KG1 (cell line): ENCODE measurements around the gene EXPH5.

Source experiments
- DNase-seq: peaks from one replicate; lab custom pipeline; 2025; lab: John Stamatoyannopoulos, UW

Gene EXPH5

GRCh38 chr11:108466405-108466804 is 127.2 kb downstream of the EXPH5 start:
- DNase-seq, result no peak
